GM18867 (cell line): ENCODE measurements around the gene MAP3K20.
"Not testable (repeated sequence)": the region's sequence is repeated elsewhere in the genome, so short reads cannot be mapped to it uniquely, and the experiment has no call there.

Experiments used
- ATAC-seq: cut with Tn5 transposase; IDR thresholded peaks from one replicate; pipeline ENCODE4 v1.9.1; 2021; ENCODE audit warnings: mild to moderate bottlenecking, moderate library complexity; ENCODE audit not compliant: unreplicated experiment

The MAP3K20 gene

DNA sequence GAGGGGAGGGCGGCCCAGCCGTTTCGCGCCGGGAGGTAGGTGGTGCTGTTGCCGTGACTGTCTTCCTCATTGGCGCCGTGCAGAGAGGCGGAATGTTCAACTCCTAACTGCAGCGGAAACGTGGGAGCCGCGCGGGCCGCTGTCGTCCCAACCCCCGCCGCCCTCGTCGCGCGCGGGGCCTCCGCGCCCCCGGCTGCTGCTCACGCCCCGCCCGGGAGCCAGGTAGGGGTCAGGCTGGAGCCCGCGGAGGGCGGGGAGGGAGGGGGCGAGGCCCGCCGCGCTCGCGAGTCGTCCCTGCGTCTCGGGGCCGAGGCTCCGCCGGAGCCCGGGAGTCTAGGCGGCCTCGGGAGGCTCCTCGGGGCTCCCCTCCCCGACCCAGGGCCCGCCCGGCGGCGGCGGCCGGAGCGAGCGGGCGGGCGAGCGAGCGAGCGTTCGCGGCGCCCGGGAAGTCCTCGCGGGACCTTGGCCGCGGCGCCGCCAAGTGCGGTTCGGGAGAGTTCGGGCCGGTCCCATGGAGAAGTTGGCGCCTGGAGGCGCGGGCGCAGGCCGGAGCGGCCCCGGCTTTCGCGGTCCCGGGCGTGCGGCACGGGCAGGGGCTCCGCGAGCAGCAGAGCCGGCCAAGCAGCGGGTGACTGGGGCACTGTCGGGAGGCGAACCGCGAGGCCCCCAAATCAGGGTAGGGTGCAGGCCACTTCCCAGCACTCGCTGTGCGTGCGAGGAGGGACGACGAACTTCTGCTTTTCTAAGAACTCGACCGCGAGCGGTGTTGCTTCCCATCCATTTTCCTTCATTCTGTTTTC, at the start of gene MAP3K20:
Gene MAP3K20 (plus strand): TSS at position 66 of the 800 bp plus-strand sequence. CDS start 15,186 bp downstream, outside the sequence.
- ATAC-seq = peak; percentile 67

DNA sequence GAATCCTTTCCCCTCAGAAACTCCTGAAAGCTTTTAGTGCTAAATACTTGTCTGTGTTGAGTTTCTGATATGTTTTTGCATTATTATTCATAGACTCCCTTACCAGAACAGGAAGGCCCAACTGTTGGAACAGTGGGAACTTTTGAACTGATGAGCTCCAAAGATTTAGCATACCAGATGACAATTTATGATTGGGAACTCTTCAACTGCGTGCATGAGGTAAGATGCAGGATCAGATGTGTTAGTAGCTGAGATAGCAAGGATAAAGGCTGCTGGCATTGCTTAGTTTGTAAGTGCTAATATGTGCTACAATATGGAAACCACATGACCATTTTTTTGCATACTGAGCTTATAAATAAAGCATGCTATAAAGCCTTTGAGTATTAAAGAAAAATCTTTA, 49.2 kb upstream of the MAP3K20 start:
- no peak for ATAC-seq

DNA sequence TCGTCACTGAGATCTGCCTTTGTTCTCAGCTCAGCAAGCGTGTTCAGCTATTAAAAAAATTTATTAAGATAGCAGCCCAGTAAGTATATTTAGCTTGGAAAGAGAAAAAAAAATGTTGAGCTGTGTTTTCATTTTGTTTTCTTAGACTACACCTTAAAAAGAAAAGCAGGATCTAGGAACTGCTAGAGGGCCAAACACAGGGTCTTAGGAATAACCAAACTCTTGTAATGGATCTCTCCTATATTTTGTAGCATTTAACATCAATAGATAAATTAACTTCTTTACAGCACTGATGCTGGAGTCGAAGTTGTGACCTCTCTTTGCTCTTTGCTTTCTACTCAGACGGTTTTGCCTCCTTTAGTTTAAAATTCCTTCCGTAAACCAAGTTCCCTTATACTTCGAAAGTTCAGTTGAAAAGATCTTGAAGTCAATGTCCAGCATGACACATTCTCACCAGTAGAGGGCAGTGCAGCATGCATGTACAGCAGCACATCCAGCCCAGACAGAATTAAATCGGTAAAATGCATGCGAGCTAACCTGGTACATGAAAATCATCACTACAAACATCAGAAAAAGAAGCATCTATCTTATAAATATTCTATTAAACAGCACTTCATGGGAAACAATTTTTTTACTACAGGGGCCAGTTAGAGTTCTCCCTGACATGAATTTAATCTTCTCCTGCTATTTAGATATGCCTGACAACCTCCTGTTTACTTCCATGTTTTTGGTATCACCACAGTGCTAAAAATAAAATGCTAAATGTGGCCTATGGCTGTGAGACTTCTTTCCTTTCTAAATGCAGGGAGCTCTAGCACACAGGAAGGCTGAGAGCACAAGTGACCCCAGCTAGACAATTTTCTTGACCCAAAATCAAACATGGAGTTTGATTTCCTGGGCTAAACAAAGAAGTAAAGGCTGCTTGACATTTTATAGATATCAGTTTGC, 48.2 kb upstream of the MAP3K20 start:
- ATAC-seq = peak; percentile 62

DNA sequence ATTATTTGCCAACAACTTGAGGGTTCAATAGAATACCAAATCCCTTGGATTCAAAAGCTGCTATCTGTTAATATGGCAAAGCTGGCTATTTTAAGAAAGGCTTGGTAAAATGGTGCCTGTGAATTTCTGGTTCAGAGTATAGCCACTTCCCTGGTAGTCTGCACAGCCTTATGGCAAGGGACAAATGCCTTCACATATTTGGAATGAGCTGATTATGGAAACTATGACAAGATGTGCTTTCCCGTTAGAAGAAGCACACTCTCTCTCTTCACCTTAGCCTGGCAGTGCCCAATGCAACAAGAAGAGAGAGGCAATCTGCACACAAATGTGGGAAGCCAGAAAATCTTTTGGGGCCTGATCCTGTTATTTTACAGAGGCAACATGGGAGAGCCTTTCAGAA, 47.5 kb upstream of the MAP3K20 start:
- ATAC-seq = no peak

DNA sequence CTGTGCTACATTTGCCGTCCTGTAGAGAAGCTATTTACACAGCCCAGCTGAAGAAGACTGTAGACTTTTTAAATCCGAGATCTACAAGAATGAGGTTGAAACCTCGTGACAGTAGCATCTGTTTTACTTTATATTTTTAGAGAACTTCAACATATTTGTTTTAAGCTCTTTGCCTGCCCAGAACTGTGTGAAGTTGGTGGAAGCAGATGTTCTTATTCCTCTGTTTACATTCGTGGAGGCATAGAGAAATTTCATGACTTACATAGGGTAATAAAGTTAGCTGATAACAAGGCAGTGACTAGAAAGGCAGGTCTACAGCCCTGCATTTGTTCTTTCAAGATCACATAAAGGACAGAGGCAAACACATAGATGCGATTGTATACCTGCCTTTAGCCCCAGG, 47.0 kb upstream of the MAP3K20 start:
- ATAC-seq = no peak

DNA sequence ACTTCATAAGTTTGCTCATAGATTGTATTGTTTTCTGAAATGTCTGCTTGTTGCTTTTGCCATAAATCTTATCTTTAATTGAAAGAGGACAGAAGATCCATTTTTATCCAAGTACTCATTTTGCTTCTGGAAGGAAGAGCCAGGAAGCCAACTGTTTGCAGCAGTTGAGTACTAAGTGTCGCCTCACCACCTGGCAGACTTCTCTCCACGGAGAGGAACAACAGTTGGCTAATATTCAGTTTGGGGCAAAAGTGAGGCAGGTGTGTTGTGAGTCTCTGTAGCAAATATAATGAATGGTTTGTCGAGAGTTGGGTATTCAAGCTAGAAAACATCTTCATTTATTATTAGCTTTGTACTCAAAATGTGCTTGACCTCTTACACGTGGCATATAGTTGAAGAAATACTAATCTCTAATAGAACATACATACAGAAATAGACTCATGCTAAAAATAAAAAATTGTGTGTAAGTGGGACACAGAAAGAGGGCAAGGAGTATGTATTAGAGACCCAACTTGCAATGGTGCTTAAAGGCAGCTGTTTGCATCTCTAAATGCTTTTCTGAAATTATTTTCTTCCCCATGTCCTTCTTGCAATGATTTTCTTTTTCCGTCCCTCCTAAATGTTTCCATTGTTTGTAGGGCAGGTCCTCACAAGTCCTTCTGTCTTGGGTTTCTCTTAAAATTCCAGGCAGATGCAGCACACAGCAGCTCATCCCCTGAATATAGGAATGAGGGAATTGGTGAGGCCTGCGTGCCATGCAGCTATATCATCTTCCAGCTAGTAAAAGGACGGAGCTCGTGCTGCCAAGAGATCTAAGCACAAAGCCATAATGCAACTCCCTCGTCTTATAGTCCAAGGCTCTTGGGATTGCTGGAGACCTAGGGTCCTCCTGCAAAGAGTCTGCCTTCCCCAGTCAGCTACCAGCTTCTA, 44.8 kb upstream of the MAP3K20 start:
- no peak for ATAC-seq

DNA sequence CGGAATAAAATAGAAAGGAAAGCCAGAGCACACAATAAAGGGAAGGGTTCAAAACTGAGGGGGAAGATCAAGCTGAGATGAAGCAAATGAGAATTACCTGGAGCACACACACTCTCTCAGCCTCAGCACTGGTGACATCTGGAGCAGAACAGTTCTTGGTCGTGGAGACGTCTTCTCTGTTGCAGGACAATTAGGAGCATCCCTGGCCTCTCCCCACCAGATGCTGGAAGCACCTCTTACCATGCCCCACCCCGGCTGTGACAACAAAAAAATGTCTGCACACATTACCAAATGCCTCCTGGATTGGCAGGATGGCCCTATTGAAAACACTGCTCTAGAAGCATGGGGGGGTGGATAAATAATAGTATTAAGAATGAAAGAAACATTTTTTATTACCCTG, 43.6 kb upstream of the MAP3K20 start:
- no peak for ATAC-seq

DNA sequence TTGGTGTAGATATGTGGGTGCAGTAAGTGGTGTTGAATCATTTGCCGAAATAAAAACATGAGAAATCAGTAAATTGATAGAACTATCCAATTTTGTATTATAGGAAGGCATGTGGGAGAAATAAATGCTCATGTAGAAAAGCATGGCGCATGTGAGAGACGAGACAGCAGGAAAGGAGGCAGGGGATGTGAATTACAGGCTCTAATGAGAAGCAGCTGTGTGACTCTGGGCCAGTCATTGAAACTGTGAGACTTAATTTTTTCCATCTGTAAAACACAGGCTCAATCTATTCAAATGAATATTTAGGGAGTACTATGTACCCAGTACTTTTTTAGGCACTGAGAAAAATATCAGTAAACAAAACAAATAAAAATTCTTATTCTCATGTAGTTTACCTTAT, 42.6 kb upstream of the MAP3K20 start:
- no peak for ATAC-seq

DNA sequence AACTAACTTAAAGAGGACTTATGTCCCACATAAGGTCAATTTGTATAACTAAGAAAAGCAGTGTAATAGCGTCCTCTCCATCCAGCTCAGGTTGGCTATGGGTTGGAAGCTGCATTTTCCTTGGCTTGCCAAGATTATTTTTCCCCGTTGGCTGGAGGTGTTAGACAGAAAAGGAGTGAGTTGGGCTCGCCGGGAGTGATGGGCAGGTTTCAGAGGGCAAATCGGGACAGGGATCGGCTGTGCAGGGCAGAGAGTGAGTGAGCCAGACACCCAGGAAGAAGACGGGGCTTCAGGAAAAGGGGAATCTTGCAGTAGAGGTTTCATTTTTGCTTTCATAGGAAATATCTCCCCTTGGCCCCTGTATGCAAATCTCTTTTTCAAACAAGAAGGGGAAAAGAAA, 41.5 kb upstream of the MAP3K20 start:
- ATAC-seq = no peak

DNA sequence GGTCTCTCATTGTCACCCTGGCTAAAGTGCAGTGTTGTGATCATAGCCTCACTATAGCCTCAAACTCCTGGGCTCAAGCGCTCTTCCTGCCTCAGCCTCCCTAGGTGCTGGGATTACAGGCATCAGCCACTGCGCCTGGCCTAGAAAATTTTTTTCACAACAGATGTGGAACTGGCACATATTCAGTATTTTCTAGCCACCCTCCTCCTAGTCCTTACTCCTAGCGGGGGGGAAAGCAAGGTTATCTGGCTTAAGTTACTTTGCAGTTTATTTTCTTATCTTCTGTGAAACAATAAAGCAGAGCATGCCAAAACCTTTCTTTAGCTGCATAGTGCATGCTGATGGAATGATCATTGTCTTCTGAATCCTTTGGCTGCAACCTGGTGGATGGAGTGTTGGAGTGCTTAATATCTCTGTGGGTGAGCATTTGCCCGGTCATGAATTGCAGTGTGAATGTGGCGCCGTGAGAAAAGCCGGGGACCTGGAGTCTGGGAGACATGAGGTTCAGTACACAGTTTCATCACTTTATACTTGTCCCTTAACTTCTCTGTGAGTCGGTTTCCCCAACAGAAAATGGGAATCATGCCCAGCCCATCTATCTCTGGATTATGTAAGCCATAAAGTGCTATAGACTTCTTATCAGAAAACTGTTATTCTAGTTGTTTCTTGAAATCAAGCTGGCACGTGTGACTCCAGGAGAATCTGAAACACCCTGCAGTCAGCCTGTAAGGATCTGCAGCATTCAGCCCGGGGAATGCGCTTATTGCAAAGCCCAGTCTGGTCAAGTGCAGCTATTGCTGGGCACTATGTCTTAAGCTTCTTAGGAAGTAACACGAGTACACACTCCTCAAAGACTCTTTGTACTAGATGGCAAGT, 38.2 kb upstream of the MAP3K20 start:
- no peak for ATAC-seq

DNA sequence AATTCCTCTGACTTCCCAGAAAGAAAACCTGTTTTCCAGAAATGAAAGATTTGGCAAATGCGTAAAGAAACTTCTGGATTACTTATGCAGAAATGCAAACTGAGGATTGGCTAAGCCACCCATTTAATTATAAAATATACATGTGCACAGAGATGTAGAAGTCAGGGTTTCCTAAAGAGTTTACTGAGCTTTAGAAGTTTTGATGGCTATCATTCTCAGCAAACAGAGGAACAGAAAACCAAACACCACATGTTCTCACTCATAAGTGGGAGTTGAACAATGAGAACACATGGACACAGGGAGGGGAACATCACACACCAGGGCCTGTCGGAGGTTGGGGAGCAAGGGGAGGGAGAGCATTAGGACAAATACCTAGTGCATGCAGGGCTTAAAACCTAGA, 37.4 kb upstream of the MAP3K20 start:
- not testable (repeated sequence) for ATAC-seq

DNA sequence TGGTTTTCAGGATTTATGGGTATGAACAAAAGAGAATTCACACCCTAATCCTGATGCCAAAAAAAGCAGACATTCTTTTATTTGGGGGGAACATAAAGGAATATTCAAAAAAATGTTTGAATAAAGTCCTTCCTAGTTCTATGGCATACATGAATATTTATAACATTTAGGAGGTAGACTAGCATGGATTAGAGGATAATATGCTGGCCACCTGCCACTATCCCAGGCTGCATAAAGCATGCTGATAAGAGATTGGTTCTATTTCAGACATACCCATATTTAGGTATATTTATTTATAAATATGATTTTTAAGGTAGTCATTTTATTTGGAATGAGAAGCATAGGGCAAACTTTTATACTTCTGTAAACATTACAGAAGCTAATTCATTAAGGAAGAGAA, 34.9 kb upstream of the MAP3K20 start:
- ATAC-seq = no peak

DNA sequence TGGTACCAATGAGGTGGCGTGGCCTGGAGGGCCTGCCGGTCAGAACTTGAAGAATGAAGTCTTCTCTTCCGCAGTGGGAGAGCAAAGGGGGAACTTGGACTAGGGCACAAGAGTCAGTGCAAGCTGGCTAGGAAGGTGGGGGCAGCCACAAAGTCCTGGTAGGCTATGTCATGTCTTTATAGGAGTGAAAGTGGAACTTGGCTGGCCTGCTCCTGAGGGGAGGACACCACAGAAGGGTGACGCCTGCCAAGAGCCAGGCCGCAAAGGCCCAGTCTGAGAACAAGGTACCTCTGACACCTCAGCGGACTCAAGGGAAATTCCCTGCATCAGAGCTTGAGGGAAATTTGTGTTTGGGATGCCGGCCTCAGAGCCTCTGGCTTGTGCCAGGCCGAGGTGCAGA, 32.2 kb upstream of the MAP3K20 start:
- no peak for ATAC-seq

DNA sequence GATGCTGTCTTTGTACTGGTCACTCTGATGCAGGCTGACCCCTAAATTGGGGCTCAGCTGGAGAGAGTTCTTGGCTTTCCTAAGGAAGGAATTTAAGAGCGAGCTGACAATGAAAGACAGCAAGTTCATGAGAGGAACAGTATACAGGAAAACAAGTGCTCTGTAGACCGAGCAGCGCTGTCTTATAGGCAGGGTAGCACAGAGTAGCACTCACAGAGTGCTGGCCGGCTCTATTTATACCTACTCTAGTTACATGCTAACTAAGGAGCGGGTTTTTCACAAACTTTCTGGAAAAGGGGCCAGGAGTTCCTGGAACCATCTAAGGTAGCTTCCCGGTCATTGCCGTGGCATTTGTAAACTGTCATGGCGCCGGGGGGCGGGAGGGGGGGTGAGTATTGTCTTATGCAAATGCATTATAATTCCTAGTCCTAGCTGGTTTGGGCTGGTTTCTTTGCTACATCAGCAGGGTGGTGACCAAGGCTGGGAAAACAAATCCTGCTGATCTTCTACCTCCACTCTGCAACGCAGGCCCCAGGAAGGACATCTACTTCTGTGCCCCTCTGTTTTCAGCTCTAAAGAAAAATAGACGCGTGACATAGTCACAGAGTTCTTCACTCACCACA, 31.6 kb upstream of the MAP3K20 start:
- ATAC-seq = no peak

DNA sequence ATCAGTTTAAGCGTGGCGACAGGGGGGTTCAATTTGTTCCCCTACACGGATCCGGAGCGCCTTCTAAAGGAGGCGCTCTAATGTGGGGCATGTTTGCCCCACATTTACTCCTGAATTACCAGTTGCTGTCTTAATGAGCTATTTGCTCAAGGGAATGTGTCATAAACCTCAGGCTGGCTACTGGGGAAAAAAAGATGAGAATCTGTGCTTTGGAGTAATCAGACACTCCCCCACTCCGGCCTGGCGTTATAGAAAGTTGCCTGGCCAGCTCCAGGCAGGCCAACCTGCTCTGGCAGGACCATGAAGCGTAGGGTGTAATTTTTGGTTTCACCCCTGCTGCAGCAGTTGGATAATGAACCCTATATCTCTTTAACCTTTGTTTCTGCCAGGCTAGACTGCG, 31.0 kb upstream of the MAP3K20 start:
- no peak for ATAC-seq

DNA sequence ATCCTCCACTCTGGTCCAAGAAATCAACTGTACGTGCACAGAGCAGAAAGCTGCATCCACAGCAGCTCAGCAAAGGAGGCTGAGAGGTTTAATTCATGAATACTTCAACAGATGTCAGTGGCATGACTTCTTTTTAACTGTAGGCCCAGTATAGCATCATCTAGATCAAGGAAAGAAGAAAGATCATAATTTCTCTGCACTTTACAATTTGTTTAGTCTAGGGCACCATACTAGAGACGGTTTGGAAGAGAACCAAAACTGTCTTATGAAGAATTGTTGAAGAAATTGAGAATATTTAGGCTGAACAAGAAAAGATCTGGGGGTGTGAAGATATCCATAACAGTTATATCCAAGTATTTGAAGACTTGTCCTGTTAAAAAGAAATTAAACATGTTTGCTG, 30.5 kb upstream of the MAP3K20 start:
- ATAC-seq = no peak

DNA sequence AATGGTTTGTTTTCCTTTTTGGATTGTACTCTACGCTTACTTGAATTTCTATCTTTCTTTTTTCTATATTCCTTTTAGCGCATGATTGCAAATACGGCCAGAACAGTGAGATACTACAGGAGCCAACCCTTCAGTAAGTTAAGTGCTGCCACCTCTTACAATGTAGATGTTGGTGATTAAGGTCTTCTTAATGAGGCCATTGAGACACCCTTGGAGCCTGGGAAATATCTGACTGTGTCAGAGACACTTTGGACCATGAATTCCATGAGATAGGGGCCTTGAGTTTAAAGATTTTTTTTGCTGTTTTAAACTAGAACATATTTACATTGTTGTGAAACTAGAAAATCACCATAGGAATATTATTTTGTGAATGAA, 27.1 kb upstream of the MAP3K20 start:
- ATAC-seq = no peak

DNA sequence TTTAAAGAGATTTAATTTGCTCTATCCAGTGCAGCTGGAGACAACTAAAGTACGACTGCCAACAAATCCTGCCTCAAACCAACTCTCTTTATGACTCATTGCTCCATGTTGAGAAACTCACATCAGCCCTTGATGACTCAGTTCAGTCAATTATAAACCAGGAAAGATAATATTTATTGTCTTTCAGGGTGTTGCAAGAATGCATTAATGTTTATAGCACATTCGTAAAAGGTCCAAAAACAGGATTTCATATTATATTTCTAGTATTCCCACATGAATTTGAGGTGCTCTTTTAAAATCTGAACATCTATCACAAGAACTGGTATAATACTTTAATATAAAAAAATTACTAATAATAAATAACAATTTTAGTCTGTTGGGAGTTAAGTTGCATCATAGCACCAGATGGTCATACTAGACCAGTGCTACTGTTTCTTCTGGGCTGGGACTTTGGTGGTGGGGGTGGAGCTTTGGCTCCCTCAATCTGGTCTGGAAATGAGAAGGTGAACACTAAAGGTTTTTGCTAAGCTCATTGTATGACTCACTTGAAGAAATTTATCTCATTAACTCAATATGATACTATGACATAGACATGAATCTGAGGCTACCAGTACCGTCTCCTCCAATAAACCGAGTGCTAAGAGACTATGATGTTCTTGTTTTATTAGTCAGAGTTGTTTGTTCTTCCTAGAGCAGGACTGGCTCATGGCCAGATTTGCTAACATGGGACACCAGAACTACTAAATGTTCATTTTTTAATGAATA, 26.6 kb upstream of the MAP3K20 start:
- peak; percentile 84 for ATAC-seq

DNA sequence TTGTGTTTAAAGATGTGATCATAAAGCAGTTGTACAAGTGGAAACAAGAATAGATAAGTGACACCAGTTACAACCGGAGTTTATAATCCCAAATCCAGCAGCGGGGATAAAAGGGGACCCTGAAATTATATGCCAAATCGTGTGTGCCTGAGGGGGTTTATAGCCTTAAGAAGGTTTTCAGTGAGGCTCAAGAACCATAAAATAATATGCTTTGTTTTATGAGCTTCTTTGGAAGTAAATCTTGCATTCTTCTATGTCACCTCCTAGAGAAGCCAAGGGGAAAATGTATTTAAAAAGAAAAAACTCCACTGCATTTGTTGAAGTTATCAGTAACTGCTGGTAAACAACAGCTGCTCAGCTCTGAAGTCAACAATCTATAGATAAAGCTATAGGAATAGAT, 25.8 kb upstream of the MAP3K20 start:
- ATAC-seq = no peak
